BLaER1 (cell line): Measurements from ENCODE around the gene MYOZ3.

Experiments used
- H3K27ac ChIP-seq: shearing (Covaris generic); formaldehyde crosslinking; 2 replicates; pipeline ENCODE4 v1.8.1; 2022
- H3K27me3 ChIP-seq: shearing (Covaris generic); formaldehyde crosslinking; 2 replicates; pipeline ENCODE4 v1.8.1; 2022
- H3K36me3 ChIP-seq: shearing (Covaris generic); formaldehyde crosslinking; 2 replicates; pipeline ENCODE4 v1.8.1; 2022
- H3K4me1 ChIP-seq: shearing (Covaris generic); formaldehyde crosslinking; 2 replicates; pipeline ENCODE4 v1.8.1; 2022
- H3K4me2 ChIP-seq: shearing (Covaris generic); formaldehyde crosslinking; 2 replicates; pipeline ENCODE4 v1.8.1; 2022
- H3K4me3 ChIP-seq: shearing (Covaris generic); formaldehyde crosslinking; 2 replicates; pipeline ENCODE4 v1.8.1; 2022
- H3K9ac ChIP-seq: shearing (Covaris generic); formaldehyde crosslinking; 2 replicates; pipeline ENCODE4 v1.8.1; 2022
- H3K9me3 ChIP-seq: shearing (Covaris generic); formaldehyde crosslinking; 2 replicates; pipeline ENCODE4 v1.8.1; 2022
- H4K20me1 ChIP-seq: shearing (Covaris generic); formaldehyde crosslinking; 2 replicates; pipeline ENCODE4 v1.8.1; 2022
- Cebpa-rat ChIP-seq: shearing (Covaris generic); IDR thresholded peaks from 2 replicates; pipeline ENCODE4 v1.8.1; 2022

Gene MYOZ3

DNA sequence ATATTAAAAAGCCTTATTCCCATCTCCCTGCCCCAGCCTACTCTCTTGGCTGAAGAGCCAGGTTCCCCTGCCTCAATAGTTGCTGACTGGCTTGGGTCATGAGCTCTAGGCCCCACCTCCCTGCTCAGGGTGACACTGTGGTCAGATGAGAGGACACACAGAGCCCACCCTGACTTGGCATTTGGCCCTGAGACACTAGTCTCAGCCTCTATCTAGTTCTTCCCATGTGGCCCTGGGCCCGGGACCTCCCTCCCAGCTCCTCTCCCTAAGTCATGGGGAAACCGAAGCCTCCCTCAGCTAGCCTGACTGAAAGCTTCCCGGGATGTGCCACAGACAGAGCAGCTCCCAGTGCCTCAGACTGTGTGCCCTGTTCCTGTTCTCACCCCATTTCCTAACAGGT is 5.8 kb upstream of the MYOZ3 start:
- Histone ChIP-seq H3K9me3 (no peaks in the 10 kb centered on the region), H3K27ac (no peak overlapping the region), H3K27me3 (no peaks in the 10 kb centered on the region), H3K4me1 (peaks cover 63% of the 10 kb centered on the region), H4K20me1 (peaks cover 43% of the 10 kb centered on the region), H3K4me3 (no peak overlapping the region), H3K36me3 (peaks cover 35% of the 10 kb centered on the region), H3K4me2 (no peak overlapping the region), H3K9ac (no peak overlapping the region)
- no peak for TF ChIP-seq Cebpa-rat

DNA sequence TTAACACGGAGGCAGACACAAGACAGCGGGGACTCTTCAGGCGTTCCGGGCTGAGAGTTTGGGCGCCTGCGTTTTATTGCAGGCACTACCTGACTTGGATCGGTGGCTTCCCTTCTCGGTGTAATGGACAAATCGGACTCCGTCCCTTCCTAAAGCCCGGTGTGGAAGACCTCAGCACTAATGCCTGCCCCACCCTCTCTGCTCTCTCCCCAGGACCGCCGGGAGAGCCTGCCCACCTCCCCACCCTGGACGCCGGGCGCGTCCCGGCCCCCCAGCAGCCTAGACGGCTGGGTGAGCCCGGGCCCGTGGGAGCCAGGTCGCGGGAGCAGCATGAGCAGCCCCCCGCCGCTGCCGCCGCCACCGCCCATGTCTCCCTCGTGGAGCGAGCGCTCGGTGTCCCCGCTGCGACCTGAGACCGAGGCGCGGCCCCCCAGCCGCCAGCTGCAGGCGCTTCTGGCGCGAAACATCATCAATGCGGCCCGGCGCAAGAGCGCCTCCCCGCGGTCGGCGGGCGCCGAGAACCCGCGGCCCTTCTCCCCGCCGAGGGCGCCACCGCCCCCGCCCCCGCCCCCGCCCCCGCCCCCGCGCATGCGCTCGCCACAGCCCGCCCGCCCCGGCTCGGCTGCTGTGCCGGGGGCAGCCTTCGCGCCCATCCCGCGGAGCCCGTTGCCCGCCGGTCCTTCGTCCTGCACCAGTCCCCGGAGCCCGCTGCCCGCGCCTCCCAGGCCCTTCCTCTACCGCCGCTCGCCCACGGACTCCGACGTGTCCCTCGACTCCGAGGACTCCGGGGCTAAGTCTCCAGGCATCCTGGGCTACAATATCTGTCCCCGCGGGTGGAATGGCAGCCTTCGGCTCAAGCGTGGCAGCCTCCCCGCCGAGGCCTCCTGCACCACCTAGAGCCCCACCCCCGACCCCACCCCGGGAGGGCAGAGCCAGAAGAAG is 4.6 kb upstream of the MYOZ3 start:
- Histone ChIP-seq H3K36me3 (peaks cover 26% of the 10 kb centered on the region), H3K27ac (peak overlapping the region; percentile 77; the same call in 1 of the 2 replicates), H3K4me2 (peak overlapping the region; percentile 99), H3K9me3 (no peaks in the 10 kb centered on the region), H3K4me3 (peak overlapping the region; percentile 69), H3K4me1 (peaks cover 50% of the 10 kb centered on the region), H3K27me3 (no peaks in the 10 kb centered on the region), H3K9ac (peak overlapping the region; percentile 76), H4K20me1 (peaks cover 31% of the 10 kb centered on the region)
- no peak for TF ChIP-seq Cebpa-rat

DNA sequence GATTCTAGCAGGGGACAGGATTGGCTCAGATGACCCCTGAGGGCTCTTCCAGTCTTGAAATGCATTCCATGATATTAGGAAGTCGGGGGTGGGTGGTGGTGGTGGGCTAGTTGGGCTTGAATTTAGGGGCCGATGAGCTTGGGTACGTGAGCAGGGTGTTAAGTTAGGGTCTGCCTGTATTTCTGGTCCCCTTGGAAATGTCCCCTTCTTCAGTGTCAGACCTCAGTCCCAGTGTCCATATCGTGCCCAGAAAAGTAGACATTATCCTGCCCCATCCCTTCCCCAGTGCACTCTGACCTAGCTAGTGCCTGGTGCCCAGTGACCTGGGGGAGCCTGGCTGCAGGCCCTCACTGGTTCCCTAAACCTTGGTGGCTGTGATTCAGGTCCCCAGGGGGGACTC is 2.9 kb upstream of the MYOZ3 start:
- Histone ChIP-seq H3K27ac (no peak overlapping the region), H3K9me3 (no peaks in the 10 kb centered on the region), H4K20me1 (peaks cover 16% of the 10 kb centered on the region; the same call in 1 of the 2 replicates), H3K4me3 (no peak overlapping the region), H3K4me1 (peaks cover 35% of the 10 kb centered on the region), H3K4me2 (no peak overlapping the region), H3K27me3 (no peaks in the 10 kb centered on the region), H3K9ac (no peak overlapping the region), H3K36me3 (0 out of 2 replicates have a peak, but pooled peaks cover 11% of the 10 kb centered on the region)
- no peak for TF ChIP-seq Cebpa-rat

GRCh38 chr5:150658699-150659265 is 2.3 kb upstream of the MYOZ3 start:
- Histone ChIP-seq H3K27me3 (no peaks in the 10 kb centered on the region), H3K9ac (no peak overlapping the region), H3K4me1 (peaks cover 28% of the 10 kb centered on the region), H3K9me3 (no peaks in the 10 kb centered on the region), H3K27ac (no peak overlapping the region), H4K20me1 (peaks cover 10% of the 10 kb centered on the region; the same call in 1 of the 2 replicates), H3K4me3 (no peak overlapping the region), H3K4me2 (no peak overlapping the region), H3K36me3 (0 out of 2 replicates have a peak, but pooled peaks cover 4% of the 10 kb centered on the region)
- no peak for TF ChIP-seq Cebpa-rat

DNA sequence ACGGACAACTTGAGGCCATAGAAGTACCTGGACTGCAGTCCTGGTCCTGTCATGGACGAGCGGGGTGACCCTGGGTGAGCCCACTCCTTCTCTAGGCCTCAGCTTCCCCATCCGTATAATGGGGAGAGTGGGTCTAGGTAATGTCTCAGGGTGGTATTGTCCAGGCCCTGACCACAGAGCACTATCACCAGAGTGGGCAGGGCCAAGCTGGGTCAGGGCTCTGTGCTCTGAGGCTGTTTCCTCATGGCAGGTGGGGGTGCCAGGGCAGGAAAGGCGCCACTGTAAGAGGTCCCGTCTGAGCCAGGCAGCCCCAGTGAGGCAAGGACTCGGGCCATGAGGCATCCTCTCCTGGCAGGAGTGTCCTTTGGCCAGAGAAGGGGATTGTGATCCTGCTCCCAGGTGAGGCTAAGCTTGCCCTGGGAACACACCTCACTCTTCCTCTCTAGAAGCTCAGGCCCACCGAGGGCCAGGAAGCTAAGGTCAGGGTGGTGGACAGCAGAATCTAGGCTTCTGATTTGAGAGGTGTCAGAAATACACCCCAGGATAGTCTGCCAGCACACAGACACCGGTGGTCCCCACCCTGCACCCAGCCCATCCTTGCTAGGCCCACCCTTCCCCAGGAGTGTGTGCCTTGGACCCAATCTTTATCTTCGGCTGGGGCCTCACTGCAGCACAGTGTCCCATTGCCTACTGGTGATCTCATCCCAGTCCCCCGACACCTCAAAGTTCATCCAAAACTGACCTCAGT is 1.5 kb upstream of the MYOZ3 start:
- TF ChIP-seq Cebpa-rat = no peak
- Histone ChIP-seq H4K20me1 (peaks cover 7% of the 10 kb centered on the region; the same call in 1 of the 2 replicates), H3K36me3 (no peaks in the 10 kb centered on the region)

GRCh38 chr5:150660108-150660831 is 781 bp upstream of the MYOZ3 start:
- Histone ChIP-seq H3K27ac (no peak overlapping the region), H3K4me2 (no peak overlapping the region), H3K9ac (no peak overlapping the region), H3K27me3 (no peaks in the 10 kb centered on the region), H4K20me1 (peaks cover 5% of the 10 kb centered on the region; the same call in 1 of the 2 replicates), H3K9me3 (no peaks in the 10 kb centered on the region), H3K4me1 (peaks cover 16% of the 10 kb centered on the region), H3K4me3 (no peak overlapping the region), H3K36me3 (no peaks in the 10 kb centered on the region)
- TF ChIP-seq Cebpa-rat = no peak

More for the DNA sequence above, 1.5 kb upstream of the MYOZ3 start:
- Histone ChIP-seq H3K4me2 (no peak overlapping the region), H3K9ac (no peak overlapping the region), H3K4me1 (peaks cover 21% of the 10 kb centered on the region), H3K9me3 (no peaks in the 10 kb centered on the region), H3K27me3 (no peaks in the 10 kb centered on the region), H3K27ac (no peak overlapping the region), H3K4me3 (no peak overlapping the region)

DNA sequence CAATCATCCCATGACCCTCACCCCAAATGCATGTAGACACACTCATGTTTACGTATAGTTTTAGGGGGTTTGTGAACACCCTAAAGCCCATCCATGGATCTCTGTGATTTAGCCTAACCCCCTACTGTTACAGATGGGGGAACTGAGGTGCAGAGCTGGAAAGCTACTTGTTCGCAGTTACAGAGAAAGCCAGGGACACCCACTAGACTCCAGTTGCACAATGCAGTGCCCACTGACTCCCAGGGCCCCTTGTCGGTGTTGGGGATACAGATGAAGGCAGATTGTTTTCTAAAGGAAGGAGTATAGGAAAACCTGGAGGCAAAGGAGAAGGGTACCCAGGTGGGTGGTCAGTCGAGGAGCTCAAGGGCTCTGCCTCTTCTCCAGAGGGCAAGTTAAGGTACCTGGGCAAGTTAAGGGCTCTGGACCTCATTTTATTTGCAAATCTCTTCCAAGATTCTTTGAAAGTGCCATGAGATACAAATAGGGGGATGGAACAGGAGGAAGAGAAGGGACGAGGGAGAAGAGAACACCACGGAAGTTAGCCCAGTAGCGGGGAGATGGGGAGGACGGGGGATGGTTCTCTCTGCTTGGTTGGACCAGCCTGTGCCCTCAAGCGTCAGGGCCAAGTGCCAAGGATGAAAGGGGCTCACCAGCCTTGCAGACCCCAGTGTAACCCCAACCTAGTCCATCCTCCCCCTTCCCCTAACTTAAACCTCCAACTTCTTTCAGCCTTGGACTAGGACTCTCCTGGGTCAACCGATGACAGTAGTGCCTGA is 958 bp downstream of the MYOZ3 start:
- Histone ChIP-seq H3K36me3 (no peaks in the 10 kb centered on the region), H3K9ac (no peak overlapping the region), H3K27me3 (no peaks in the 10 kb centered on the region), H4K20me1 (no peaks in the 10 kb centered on the region), H3K4me2 (no peak overlapping the region), H3K27ac (no peak overlapping the region), H3K4me3 (no peak overlapping the region), H3K9me3 (no peaks in the 10 kb centered on the region), H3K4me1 (peaks cover 7% of the 10 kb centered on the region)
- no peak for TF ChIP-seq Cebpa-rat

DNA sequence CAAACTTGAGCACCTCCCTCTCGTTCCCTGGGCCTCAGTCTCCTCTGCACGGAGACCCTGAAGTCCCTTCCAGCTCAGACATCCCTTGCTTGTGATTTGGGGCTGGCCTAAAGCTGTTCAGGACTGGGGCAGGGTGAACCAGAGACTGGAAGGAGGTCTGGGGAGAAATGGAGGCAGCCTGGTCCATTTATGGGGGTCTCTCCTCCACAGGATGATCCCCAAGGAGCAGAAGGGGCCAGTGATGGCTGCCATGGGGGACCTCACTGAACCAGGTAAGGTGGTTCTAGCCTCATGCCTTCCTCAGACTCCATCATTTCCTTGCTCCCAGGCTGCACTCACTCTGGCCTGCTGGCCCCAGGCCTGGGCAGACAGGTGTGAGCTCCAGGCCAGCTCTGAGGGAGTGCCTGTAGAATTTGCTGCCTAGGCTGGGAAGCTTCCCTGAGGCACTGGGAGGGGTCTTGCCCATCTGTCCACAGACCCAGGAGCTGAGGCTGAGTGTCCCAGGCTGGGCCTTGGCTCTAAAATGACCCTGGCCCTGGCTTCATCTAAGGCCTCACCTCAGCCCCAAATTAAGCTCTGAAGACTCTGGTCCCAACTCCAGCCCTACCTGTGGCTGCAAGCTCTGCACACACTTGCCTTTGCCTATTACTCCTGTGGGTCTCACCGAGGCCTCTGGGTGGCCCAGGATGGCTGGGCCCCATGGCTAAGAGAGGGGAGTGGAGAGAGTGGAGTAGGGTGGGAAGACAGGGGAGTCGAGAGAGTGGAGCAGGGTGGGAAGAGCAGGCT is 1.9 kb downstream of the MYOZ3 start:
- Histone ChIP-seq H3K4me1 (peaks cover 6% of the 10 kb centered on the region), H3K27ac (no peak overlapping the region), H3K4me2 (no peak overlapping the region), H3K9ac (no peak overlapping the region), H3K4me3 (no peak overlapping the region), H4K20me1 (no peaks in the 10 kb centered on the region), H3K36me3 (no peaks in the 10 kb centered on the region), H3K27me3 (no peaks in the 10 kb centered on the region), H3K9me3 (no peaks in the 10 kb centered on the region)
- TF ChIP-seq Cebpa-rat = no peak
